GM18502 (cell line): ENCODE data around the gene PDE4D.
"Not testable (repeated sequence)": the region's sequence is repeated elsewhere in the genome, so short reads cannot be mapped to it uniquely, and the experiment has no call there.

Experiments
- ATAC-seq: cut with Tn5 transposase; IDR thresholded peaks from one replicate; pipeline ENCODE4 v1.9.1; 2021; ENCODE audit warnings: mild to moderate bottlenecking; ENCODE audit not compliant: unreplicated experiment, poor library complexity

PDE4D gene

DNA sequence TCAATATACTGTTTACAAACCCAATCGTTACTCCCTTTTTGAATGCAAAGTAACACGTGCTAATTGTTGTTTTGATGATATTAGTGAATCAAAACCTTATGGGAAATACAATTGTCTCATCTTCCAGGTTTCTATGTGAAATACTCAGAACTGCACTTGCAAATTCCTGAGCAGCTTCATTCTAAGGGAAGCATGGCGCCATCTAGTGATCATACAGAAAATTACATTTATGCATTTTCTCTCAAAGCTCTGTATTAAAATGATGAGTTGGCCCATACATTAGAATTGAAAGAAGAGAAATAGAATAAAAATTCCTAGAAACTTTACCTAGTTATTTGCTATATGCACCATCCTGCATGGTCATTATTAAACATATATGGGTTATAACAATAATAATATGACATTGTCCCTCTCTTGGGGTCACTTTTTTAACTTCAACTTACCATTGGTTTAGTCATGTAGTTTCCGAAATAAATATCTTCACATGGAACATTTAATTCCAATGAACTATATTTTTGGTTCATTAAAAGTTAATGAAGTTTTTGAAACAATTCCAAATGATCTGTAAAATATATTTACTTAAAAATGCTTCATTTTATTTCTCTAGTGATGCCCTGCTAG is 220.0 kb downstream of the PDE4D start:
- ATAC-seq = no peak

DNA sequence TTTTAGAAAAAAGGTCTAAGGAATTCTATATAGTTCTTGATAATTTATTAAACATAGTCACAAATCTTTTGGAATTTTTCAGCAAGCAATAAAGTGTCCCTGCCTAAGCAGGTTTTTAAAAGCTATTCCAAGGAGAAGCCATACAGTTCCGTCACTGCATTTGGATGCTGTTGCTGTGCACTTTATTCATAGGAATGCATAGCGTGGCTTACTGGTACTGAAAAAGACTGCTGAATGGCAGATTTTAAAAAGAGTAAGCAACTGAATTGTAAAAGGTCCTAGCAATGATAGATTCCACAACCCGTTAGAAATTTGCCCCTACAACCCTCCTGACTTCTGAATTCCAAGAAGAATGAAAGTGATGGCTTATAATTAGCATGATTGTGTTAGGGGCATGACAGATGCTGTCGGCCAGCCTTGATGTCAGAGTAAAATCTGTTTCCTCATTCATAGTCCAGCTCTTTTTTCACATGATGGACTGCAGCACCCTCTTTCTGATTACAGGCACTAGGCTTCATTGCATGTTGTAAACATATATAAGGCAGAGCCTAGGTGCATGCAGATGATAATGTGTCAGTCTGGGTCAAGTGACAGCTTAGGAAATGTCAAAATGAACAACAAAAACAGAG is 227.0 kb downstream of the PDE4D start:
- no peak for ATAC-seq

DNA sequence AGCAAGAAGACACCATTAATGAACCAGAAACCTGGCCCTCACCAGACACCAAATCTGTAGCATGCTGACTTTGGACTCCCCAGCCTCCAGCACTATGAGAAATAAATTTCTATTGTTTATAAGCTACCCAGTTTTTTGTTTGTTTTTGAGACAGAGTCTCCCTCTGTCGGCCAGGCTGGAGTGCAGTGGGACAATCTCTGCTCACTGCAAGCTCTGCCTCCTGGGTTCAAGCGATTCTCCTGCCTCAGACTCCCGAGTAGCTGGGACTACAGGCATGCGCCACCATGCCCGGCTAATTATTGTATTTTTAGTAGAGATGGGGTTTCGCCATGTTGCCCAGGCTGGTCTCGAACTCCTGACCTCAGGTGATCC is 227.7 kb downstream of the PDE4D start:
- ATAC-seq = not testable (repeated sequence)

DNA sequence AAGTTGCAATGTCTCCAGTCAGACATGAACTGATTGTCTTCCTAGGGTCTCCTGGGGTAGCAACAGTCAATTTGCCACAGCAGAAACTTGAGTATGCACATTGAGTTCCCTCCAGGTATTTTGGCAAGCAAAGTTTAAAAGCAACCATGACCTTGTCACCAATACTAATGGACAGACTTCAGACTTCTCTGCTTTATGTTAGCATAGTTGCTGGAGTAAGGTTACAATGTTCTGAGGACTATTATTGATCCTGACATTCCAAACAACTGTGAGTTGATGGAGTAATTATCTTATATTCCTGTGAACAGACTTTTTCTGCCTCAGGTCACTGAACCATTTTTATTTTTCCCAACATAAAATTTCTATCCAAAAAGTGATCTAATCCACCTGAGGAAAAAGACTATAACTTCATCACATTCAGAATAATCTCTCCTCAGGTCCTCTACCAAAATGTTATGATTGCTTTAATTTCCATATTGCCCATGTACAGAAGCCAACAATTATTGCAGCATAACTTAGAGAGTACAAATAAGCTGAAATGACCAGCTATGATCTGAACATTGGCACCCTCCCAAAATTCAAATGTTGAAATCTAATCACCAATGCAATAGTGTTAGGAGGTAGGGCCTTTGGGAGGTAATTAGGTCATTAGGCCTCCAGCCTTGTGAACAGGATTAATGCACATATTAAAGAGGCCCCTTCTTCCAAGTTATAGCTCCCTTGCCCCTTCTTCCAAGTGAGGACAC is 228.3 kb downstream of the PDE4D start:
- ATAC-seq = no peak

DNA sequence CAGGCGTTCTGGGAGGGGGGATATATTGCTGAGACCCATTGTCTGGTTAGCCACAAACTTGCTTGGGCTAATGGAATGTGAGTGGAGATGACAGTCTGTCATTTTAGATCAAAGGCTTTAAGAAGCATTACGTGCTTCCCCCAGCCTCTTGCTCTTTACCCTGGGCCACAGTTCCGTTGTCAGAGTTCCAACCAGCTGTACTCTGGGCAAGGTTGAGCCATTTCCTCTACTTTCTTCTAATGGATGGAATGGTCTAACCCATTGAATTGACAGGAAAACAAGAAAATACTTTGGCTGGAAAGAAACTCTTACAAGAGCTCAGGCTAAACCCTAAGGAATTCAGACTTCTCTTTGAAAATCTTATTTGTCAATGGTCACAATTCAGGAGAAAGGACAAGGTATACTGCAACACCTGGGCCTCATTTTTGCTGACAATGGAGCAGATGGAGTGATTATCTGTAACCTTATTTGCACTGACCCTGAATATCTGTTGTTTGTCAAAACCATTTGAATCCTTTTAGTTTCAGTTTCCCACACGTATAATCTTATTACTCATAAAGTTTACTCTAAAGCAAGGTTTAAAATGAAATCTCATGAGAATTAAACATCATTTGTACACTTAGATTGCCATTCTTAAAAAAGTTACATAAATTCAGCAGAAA is 231.4 kb downstream of the PDE4D start:
- peak; percentile 54 for ATAC-seq

DNA sequence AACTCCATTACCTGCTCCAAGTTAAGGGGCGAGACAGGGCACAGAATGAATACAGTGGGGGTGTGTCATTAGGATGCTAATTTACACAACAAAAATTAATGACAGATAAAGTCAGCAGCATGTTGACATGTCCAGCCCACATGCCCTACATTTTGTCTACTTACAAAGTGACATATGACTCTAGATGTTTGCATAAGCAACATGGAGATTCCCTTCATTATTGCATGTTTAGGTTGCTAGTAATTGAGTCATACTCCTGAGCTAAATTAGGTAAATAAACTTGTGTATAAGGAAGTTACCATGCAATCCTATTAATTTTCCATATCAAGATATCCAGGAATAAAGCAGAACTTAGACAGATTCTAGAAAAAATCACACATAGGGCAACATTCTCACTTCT is 232.2 kb downstream of the PDE4D start:
- no peak for ATAC-seq

DNA sequence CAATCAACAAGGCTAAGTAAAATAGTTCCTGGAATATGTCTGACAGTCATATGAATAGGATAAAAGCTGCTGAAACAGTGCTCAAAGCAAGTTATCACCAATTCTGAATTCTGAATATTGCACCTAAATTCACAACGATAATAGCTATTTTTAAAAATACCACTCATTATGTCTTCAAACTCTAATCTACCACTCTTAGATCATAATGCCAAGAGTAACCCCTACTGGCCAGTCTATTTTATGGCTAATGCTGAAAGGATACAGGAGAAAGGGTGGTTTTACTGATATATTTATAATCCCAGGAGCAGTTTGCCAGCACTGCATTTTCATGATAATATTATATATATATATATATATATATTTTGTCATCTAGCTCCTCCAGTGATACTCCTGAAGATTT is 232.8 kb downstream of the PDE4D start:
- ATAC-seq = peak; percentile 58

DNA sequence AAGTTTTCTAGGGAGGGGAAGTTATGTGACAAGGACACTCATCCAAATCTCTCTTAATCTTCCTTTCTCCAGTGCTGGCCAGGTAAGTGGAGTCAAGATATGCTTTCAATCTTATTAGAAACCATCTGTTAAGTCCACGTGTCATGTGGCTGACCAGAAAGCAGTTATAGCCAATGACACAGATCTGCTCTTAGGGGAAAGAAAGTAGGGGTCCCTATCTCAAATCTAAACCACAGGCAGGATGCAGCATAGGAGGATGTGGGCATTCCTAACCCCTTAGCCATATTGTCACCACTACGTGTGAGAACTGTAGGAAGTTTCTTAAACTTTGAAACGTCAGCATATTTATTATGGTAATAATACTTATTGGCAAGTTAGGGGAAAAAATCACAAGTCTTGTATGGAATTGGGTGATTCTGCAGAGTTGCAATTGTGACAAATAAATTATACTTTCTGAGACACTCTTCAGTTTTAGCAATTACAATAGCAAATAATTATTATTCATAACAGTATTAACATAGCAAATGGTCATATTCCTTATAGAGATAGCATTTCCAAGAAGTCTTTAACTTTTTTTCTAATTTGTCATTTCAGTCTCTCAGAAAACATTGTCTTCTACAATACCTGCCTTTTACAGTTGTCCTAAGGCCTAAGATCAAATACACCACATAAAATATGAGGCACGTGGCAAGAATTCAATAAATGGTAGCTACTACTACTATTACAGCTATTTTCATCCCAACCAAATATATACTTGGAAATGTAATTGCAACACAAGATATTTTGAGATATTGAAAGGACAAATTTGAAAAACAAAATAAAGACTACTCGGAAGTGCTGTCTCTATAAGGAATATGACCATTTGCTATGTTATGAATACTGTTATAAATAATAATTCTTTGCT is 236.9 kb downstream of the PDE4D start:
- ATAC-seq = no peak

DNA sequence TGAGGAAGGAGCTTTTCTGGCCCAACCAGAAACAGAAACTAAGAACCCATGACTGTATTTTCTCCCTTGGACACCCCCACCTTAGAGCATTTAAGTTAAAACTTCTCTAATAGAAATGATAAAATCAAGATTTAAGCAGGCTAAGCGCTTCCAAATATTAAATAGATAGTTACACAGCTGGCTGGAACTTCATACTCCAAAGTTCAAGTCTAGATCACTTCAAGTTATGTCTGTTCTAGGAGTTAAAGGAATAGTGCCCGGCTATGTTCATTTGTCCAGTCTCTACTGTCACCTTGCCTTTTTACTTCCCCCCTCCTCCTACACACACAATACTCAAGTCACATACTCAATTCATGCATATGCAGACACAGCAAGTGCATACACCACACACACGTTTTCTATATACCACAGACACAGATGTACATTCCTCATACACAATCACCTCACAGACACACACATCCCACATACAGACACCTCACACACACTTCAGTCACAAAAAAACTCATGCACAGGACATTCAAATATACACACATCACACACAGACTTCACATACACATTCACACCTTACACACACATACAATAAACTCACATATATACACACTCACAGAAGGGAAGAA is 237.7 kb downstream of the PDE4D start:
- no peak for ATAC-seq

DNA sequence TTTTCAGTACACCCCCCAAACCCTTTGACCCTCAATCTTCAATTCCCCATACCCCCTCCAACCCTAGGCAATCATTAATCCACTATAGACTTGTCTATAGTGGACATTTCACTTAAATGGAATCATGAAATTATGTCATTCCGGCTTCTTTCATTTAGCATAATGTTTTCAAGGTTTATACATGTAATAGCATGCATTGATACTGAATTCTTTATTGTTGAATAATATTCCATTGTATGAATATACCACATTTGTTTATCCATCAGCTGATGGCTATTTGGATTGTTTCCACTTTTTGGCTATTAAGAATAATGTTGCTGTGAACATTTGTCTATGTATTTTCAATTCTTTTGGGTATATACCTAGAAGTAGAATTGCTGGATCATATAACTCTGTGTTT is 238.8 kb downstream of the PDE4D start:
- ATAC-seq = no peak

DNA sequence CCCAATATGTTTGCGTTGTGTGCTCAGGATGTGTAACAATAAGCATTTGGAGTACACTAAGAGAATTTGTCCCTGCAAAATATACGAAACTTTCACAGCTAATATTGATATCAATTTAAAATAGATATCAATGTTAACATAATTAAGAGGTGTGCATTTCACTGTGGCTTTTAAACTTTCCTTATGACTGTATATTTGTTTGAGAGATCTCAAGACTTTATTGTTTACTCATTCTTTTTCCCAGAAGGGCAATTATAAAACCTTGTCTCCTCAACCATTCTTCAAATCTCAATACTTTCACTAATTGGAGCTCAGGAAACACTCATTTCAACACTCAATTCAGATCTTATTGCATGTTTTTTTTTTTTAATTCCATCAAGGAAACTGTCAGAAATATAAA is 241.1 kb downstream of the PDE4D start:
- ATAC-seq = no peak

DNA sequence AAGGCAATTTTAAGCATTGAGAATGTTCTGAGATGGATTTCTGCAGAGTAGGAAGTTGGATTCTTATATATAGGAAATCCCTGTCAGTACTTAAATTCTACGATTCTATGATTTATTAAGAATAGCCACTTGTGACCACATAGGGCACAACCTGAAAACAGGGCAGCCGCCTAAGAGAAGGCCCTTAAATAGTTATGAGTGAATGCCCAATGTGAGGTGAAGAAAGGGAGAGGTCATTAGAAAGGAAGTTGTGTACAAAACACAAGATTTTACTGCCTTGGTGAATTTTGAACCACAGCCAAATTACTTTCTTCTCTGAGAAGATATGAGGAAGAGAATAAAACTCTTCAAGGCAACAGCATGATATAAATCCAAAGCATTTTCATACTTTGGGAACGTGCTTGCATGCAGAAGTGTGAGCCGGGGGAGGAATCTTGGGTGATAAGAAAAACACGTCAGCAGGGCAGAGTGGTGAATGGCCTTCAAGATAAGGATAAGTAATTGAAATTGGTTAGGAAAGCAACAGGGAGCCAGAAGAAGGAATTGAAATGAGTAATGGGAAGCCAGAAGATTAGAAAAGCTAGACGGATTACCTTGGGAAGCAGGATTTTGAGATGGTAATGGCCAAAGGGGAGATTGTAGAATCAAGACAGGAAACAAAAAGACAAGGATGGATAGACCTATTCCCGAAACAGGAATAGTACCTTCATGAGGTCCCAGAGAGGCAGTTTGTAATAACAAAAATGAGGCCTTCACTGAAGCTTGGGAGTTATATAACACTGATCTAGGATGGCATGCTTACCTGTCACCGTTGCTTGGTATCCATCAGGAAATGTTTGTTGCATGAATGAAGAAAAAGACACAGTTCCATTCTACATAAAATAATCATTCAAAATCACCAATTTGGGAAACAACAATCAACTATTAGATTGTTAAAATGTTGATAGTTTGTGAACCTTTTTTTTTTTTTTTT is 244.3 kb downstream of the PDE4D start:
- no peak for ATAC-seq

DNA sequence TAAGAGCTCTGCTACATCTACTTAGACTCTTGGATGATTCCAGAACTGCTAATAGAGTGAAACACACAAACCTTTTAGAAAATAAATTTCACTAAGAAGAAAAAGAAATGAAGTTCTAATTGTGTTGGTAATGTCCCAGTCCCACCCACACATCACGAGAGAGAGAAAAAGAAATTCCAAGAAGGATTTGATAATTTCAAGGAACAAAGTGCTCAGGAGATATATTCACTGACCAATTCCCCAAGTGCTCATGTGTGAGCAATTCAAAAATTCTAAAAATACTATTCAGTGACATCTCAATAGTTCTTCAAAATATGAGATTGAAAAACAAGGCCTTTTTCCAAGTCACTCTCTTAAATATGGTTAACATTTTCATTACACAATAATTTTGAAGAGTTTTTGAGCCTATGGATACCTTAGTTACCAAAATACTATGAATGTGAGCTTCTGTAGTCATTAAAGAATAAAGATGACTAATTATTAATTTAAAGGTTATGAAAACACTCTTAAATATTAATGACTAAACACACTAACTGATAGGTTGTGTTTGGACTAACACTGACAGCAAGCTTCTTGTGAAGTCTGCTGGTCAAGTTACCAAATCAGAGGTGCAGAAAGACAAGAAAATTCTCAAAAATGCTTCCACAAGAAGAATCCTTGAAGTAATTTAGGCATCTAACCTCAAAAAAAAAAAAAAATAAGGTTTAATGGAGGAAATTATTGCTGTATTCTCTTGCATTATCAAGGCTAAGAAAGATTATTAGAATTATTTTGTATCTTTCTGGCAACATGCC is 245.3 kb downstream of the PDE4D start:
- ATAC-seq = no peak

DNA sequence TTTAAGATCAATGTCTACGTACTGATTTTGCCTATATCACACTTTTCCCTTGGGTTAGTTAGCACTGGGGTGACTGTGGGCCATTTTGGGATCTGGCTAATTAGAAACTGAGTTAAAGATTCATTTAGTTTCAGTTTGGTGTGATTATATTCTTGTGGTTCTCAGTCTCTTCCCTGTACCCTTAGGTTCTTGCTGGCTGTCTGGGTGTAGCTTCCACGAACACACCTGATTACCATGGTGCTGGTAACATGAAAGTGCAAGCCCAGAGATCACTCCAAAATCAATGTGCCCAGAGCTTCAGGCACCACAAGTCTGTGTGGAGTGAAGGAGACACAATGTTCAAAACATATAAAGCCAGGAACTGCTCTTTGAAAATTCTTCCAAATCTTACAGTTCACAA is 248.1 kb downstream of the PDE4D start:
- peak; percentile 43 for ATAC-seq

DNA sequence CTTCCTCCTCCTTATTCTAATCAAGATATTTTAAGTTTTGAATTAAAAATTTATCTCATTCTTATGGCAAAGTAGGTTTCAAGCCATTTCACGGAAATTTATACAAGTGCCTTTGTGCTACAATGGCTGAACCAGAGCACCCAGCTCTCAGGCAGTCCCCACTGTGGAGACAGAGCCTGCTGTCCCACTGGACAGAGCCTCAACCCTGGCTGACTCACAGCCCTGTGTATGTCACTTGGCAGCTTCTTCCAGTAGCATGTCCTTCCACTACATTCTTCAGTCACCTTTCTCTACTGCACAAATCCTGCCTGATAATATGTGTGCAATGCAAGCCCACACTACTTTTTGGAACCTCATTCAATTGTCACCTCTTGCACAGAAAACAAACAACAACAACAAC is 253.1 kb downstream of the PDE4D start:
- no peak for ATAC-seq

DNA sequence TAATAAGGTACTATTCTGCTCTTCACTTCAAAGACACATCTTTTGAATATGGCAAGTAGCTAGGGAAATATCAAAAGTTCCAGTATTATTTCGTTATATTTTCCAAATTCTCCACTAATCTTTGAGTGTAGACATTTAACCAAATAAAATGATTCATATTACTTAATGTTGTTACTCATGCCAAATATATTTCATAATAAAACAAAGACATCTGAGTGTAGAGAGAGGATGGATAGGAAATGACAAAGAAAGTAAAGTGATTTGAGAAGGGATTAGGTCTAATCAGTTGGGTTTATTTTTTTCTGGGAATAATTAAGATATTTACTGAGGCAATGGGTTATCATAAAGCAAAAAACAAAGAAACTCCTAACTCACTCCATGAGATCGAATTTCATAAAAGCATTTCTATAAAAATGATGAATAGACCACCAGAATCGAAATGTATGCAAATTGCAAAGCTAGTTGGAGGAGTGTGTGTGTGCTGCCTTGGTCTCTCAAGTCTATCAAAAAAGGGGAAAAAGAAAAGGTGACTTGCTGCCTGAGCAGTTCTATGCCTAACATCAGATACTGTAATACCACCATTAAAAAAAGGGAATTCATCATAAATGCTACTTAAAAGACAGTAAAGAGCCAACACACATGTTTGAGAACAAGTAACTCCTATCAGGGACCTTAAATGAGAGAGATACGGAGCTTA is 255.5 kb downstream of the PDE4D start:
- no peak for ATAC-seq

DNA sequence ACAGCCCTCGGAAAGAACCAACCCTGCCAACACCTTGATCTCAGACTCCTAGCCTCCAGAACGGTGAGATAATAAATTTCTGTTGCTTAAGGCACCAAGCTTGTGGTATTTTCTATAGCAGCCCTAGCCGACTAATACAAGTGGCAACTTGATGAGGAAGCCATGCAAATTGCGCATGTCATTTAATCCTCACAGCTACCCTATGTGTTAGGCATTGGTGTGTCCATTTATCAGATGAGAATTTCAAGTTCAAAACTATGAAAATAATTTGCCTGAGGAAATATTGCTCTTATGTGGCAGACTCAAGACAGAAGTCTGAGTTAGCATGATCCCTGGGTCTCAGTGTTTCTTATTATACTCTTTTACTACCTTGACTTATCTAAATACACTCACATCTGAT is 264.0 kb downstream of the PDE4D start:
- ATAC-seq = no peak
